Measurements from ENCODE around the gene ATP10A.
"Not testable (repeated sequence)": the region's sequence is repeated elsewhere in the genome, so short reads cannot be mapped to it uniquely, and the experiment has no call there.

The ATP10A gene

GRCh38 chr15:25761971-25762662 is 101.0 kb downstream of the ATP10A start:
- TF ChIP-seq CTCF (IDR thresholded peaks at IDR 0.05; ENCODE audit: low read depth, low read length, missing control alignments): no peak
- H3K4me3 ChIP-seq (ENCODE audit: low read depth, low read length): no peak overlapping the region
- in situ Hi-C loops (cut with HindIII; ENCODE audit: low sequenced_read_pairs): no loop called here
- DNase-seq (ENCODE audit: low read depth): no peak

- no peak for DNase-seq (ENCODE audit: low read depth)
- in situ Hi-C loops (cut with HindIII; ENCODE audit: low sequenced_read_pairs): no loop called here
- no peak overlapping the region for H3K4me3 ChIP-seq (ENCODE audit: low read depth, low read length)
Measured at GRCh38 chr15:25759421-25759820, 103.7 kb downstream of the ATP10A start.

DNA sequence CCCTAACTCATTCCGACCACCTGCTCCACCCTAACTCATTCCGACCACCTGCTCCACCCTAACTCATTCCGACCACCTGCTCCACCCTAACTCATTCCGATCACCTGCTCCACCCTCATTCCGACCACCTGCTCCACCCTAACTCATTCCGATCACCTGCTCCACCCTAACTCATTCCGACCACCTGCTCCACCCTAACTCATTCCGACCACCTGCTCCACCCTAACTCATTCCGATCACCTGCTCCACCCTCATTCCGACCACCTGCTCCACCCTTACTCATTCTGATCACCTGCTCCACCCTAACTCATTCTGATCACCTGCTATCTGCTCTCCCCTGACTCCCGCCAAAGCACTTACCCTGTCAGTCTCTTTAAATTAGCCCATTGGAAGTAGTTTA is 104.5 kb downstream of the ATP10A start:
- in situ Hi-C loops (cut with HindIII; ENCODE audit: low sequenced_read_pairs); H3K4me3 ChIP-seq (ENCODE audit: low read depth, low read length); DNase-seq (ENCODE audit: low read depth): not testable (repeated sequence)

More at GRCh38 chr15:25759421-25759820, 103.7 kb downstream of the ATP10A start:
- no peak for TF ChIP-seq CTCF (IDR thresholded peaks at IDR 0.05; ENCODE audit: low read depth, low read length, missing control alignments)

DNA sequence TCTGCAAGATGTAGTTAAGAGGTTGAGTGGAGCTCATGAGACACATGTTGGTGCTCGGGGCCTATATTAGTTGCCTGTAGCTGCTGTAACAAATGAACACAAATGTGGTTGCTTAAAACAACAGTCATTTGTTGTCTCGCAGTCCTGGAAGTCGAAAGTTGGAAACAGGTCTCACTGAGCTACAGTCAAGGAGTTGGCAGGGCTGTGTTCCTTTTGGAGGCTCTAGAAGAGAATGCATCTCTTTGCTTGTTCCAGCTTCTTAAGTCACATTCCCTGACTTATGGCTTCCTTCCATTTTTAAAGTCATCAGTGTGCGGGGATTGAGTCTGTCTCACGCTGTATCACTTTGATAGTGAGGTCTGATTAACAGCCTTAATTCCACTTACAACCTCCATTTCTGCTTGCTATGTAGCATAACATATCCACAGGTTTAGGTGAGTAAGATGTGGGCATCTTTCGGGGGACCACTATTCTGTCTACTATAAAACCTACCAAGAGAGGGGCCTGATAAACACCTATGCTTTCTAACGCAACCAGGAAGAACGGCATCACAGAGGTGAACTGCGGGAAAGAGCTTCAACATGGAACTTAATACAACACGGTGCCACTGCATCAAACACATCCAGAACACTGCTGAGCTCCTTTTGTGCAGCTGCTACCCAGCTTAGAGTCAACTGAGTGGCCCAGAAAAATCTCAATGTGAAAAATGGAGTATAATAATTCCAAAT is 119.4 kb downstream of the ATP10A start:
- no peak for TF ChIP-seq CTCF (IDR thresholded peaks at IDR 0.05; ENCODE audit: low read depth, low read length, missing control alignments)
- in situ Hi-C loops (cut with HindIII; ENCODE audit: low sequenced_read_pairs): no loop called here
- DNase-seq (ENCODE audit: low read depth): no peak
- H3K4me3 ChIP-seq (ENCODE audit: low read depth, low read length): no peak overlapping the region

GRCh38 chr15:25742776-25743547 is 120.2 kb downstream of the ATP10A start:
- DNase-seq (ENCODE audit: low read depth): no peak
- no peak overlapping the region for H3K4me3 ChIP-seq (ENCODE audit: low read depth, low read length)
- TF ChIP-seq CTCF (IDR thresholded peaks at IDR 0.05; ENCODE audit: low read depth, low read length, missing control alignments): no peak
- in situ Hi-C loops (cut with HindIII; ENCODE audit: low sequenced_read_pairs): no loop called here

DNA sequence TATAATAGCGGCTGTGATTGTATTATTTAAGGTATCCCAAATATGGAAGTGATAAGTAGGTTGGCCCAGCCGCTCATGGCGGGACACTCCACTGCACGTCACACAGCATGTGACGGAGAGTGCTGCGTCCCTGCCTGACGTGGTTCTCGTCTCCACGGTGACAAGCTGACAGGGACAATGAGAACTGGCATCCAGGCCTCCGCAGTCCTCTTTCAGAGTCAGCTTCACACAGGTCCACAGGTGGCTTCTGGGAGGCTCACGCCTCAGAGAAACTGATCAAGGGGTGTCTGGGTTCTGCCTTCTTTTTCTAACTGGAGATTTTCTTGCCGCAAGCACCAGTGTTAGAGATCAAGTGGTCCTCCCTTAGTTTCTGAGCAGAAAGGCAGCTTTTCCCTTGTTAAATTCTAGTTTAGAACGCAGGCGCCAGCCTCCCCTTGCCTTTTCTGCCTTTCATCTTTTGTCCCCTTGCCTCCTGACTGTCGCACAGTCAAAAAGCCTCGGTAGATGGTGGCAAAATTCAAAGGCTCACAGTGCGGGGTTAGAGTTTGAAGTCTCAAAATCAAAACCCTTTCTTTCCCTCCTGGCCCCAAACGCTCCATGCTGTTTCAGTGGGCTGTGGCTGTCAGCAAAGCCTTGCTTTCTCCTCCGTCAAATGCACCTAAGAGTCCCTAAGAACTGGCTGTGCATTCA is 120.9 kb downstream of the ATP10A start:
- in situ Hi-C loops (cut with HindIII; ENCODE audit: low sequenced_read_pairs): no loop called here
- H3K4me3 ChIP-seq (ENCODE audit: low read depth, low read length): no peak overlapping the region
- no peak for TF ChIP-seq CTCF (IDR thresholded peaks at IDR 0.05; ENCODE audit: low read depth, low read length, missing control alignments)
- DNase-seq (ENCODE audit: low read depth): no peak
